H7 (cell line): ENCODE results near the gene SLC7A5. TPM values are rescaled to one million over a fixed set of nuclear protein-coding genes. Genes with fewer than 3 reads are reported as not detected.
"Not testable (repeated sequence)": the region's sequence is repeated elsewhere in the genome, so short reads cannot be mapped to it uniquely, and the experiment has no call there.

Experiments
- DNase-seq: peaks from one replicate; pipeline ENCODE4 v3.0.0; 2012
- H3K27me3 ChIP-seq: 2 replicates; pipeline ENCODE4 v1.6.0; 2011; ENCODE audit warnings: mild to moderate bottlenecking, low read length; ENCODE audit not compliant: control insufficient read depth, insufficient read depth
- H3K36me3 ChIP-seq: replicated peaks from 2 replicates; pipeline ENCODE4 v1.5.1; 2011; ENCODE audit warnings: low read length; ENCODE audit not compliant: control insufficient read depth, insufficient read depth
- H3K4me3 ChIP-seq: 2 replicates; pipeline ENCODE4 v1.5.1; 2011; ENCODE audit warnings: low read depth, mild to moderate bottlenecking, control low read depth, low read length, moderate library complexity; ENCODE audit not compliant: insufficient read depth
- total RNA-seq: library from RNA; depleted of rRNA; stranded (reverse); fragments of >200 nt; shearing (Covaris generic); gene quantifications from 2 replicates; pipeline ENCODE4 v1.2.3, GENCODE V29; 2014

Gene SLC7A5
- total RNA-seq, 1 experiment from 2014 or later, result 188 TPM

DNA sequence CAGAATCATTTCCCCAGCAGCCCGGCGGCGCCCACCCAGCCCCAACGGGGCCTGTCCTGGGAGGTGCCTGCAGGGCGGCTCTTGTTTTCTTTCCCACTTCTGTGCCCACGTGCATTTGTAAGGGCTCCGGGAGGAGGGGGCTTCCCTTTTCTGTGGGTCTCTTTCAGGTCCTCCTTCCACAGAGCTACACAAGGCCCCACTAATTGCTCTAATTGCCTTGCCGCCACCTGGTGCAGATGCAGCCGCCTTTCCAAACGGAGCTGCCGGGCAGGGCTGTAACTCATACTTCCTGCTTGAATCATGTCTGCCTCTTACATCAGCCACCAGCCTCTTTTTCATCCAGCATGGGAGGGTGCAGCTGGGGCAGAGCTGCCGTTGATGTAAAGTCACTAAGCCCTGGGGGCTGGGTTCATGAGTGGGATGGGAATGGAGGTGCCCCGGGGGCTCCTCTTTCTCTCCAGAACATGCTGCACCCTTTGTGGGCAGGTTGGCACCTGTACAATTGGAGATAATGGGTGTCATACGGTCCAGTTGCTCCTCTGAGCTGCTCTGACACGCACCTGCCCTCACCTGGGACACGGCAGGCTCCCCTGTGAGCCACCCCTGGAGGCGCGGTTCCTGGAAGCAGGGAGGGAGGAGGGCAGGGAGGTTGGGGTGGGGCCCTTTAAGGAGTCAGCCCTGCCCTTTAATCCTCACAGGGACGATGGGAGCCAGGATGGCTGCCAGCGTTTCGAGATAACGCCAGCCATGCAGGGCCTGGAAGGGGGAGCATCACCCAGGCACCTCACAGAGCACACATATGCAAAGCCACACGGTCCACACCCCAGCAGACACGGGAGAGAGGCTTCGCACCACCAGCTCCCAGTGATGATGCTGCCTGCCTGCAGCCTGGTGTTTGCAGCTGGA, 62.4 kb downstream of the SLC7A5 start:
- H3K36me3 ChIP-seq, result no peaks in the 10 kb centered on the region
- H3K27me3 ChIP-seq, result no peaks in the 10 kb centered on the region
- DNase-seq, result peak; percentile 63
- H3K4me3 ChIP-seq, result no peak overlapping the region

DNA sequence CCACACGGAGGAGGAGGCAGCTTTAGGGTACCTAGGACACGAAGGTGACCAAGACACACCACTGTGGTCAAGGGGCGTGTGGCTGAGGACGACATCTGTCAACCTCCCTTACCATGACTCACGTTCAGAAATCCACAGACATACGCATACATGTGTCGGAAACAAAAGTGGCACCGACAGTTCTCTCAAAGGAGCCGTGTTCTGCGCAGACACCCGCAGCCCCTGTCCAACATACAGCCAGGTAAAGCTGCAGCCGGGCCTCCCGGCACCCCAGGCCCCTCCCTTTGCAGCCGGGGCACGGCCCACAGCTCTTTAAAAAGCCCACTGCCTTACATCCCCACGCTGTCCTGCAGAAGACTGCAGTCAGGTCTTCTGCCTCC, 63.1 kb downstream of the SLC7A5 start:
- Histone ChIP-seq H3K36me3 (no peaks in the 10 kb centered on the region), H3K27me3 (no peaks in the 10 kb centered on the region), H3K4me3 (no peak overlapping the region)
- DNase-seq, result no peak

DNA sequence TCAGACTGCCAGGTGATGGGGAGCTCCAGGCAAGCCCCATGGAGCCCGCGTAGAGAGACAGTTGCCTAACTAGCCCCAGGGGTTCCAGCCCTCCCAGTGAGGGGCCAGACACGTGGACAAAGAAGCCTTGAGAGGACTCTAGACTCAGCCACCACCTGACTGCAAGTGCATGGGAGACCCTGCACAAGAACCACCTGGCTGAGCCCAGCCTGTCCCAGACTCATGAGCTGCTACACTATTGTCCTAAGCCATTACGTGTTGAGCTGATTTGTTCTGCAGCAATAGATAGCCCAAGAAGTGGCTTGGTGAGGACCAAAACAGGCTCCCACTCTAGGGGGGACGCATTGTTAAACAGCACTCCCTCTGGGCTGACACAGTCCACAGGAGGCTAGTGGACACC, 65.9 kb downstream of the SLC7A5 start:
- DNase-seq, result no peak
- no peaks in the 10 kb centered on the region for H3K27me3 ChIP-seq
- no peaks in the 10 kb centered on the region for H3K36me3 ChIP-seq
- H3K4me3 ChIP-seq, result no peak overlapping the region

DNA sequence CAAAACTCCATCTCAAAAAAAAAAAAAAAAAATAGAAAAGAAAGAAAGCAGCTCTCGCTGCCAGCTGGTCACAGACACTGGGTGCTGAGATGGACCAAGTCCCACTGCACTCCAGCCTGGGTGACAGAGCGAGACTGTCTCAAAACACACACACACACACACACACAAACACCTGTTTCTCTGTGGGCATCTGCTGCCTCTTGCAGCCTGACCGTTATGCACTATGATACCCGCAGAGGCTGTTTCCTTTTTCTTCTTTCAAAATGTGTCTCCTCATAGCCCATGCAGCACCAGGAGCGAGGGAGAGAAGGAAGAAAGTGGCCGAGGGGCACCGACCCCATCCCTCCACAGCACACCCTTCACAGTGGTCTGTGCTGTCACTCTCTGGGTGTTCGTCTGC, 66.6 kb downstream of the SLC7A5 start:
- no peak for DNase-seq
- H3K36me3 ChIP-seq, result no peaks in the 10 kb centered on the region
- H3K4me3 ChIP-seq, result no peak overlapping the region
- H3K27me3 ChIP-seq, result no peaks in the 10 kb centered on the region

DNA sequence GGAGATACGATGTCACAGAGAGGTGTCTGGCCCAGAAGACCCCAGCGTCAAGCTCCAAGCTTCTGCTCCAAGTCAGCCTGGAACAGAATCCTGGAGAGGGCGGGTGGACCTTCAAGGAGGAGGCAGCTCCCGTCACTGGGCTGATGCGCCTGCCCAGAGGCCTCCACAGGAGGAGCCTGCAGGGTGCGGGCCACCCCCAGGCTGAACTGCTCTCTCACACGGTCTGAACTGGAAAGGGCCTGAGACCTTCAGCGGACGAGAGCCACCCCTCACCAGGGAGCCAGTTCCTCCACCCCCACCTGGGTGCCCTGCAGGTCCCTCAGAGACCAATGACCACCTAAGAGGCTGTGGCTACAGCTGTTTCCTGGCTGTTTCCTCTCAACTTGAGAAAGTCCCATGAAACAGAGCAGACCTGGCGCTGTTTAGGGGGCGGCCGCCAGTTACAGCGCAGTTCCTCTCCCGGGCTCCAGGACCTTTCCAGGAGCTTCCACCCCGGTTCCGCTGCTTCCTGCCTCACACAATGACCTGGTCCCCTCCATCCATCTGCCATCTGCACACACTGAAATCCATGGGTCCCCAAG, 67.5 kb downstream of the SLC7A5 start:
- H3K27me3 ChIP-seq, result no peaks in the 10 kb centered on the region
- H3K4me3 ChIP-seq, result no peak overlapping the region
- peak; percentile 20 for DNase-seq
- no peaks in the 10 kb centered on the region for H3K36me3 ChIP-seq

DNA sequence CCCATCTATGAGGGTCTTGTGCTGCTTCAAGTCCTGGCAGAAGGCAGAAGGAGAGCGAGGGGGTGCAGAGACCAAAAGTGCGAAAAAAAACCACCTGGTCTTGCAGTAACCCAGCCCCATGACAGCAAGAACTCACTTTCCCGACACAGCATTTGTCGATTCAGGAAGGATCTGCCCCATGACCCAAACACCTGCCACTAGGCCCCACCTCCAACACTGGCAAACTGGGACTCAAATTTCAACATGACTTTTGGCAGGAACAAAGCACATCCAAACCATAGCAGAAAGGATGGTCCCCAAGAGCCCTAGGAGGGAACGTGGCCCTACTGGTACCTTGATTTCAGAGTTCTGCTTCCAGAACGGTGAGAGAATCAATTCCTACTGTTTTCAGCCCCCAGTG, 68.8 kb downstream of the SLC7A5 start:
- no peak for DNase-seq
- Histone ChIP-seq H3K27me3 (no peaks in the 10 kb centered on the region), H3K36me3 (no peaks in the 10 kb centered on the region), H3K4me3 (no peak overlapping the region)

DNA sequence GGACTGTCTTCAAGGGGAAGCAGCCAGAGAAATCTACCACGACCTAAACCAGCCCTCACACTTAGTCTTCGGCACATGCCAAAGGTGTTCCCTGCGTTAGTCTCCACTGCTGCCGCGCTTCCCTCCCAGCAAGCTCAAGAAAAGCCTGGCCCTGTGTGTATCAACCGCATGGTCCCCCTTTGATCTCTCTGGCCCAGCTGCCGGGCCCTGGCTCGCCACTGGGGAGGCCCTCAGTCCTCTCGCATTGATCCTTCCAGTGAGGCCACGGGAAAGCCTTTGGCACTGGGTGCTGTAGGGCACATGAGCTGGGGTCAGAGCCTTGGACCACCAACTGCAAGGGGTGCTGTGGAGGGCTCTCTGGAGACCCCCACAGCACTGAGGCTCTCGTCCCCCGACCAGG, 74.0 kb downstream of the SLC7A5 start:
- Histone ChIP-seq H3K36me3 (no peaks in the 10 kb centered on the region), H3K27me3 (no peaks in the 10 kb centered on the region), H3K4me3 (no peak overlapping the region)
- peak; percentile 38 for DNase-seq

DNA sequence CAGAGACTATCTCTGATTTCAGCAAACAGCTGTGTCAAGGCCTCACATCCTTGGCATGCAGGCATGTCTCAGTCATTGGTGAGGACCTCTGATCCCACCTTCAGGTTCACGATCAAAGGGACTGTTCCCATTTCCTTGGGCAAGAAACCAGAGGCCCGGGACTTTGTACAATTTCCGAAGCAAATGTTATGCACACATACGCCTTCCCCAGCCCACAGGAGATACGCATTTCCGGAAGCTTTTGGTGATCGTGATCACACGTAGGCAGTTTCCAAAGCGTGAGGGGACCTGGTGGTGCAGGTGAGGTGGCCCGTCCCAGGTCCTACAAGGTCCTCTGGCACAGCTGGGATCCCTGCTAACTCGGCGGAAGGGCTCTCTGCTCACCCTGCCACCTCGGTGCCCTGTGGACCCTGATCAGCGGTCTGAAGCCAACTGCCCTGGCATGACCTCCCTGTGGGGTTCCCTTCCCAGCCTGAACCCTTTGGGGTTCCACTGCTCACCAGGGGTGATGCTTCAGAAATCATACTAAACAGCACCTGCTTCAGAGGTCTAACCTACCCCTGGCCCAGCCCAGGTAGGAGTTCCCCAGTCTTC, 74.7 kb downstream of the SLC7A5 start:
- Histone ChIP-seq H3K36me3 (no peaks in the 10 kb centered on the region), H3K27me3 (no peaks in the 10 kb centered on the region), H3K4me3 (no peak overlapping the region)
- no peak for DNase-seq

DNA sequence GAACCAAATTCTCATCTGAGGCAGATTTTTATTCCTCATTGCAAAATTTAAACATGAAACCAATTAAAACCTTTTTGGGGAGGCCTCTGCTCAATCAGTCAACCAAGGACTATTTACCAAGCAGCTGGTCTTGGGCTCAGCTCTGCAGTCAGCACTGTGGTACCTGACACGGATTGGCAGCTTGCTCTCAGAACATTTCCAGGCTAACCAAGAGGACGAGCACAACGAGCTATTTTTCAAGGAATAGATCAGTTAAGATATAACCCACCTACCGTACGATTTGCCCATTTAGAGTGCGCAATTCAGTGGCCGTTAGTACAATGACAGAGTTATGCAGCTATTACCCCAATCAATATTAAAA, 77.1 kb downstream of the SLC7A5 start:
- Histone ChIP-seq H3K36me3 (no peaks in the 10 kb centered on the region), H3K27me3 (no peaks in the 10 kb centered on the region), H3K4me3 (no peak overlapping the region)
- no peak for DNase-seq

DNA sequence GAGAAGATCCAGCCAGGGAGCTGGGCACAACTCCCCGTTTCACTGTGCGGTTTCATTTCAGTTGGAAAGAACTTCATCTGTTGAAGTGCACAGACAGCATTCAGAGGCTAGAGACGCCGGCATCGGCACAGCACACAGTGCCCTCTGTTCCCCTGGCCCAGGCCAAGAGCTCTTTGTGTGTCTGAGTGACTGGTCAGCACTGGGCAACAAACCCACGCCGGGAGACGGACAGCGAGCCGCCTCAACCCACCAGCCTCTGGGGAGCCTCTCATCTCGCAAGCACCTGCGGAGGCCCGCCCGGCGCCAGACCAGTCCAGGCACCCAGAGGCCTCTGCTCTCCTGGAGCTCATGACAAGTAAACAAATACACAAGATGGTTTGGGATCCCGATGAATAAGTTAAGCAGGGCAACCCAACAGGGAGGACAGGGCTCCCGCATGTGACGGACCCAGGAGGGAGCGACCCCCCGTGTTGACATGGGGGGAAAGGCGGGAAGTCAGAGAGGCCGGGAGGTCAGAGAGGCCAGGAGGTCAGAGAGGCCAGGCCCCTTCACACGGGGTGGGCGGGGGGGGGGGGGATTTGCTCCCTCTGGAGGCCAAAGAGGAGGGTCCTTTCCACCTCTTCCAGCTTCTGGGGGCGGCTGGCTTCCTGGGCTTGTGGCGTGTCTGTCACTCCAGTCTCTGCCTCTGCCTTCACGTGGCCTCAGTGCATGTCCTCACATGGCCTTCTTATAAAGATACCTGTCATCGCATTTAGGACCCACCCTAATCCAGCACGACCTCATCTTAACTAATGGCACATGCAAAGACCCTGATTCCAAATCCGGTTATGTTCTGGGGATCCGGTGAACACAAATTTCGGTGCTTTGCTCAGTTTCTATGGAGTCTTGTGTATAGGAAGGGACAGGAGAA, 77.8 kb downstream of the SLC7A5 start:
- Histone ChIP-seq H3K36me3 (no peaks in the 10 kb centered on the region), H3K27me3 (no peaks in the 10 kb centered on the region), H3K4me3 (no peak overlapping the region)
- peak; percentile 77 for DNase-seq

DNA sequence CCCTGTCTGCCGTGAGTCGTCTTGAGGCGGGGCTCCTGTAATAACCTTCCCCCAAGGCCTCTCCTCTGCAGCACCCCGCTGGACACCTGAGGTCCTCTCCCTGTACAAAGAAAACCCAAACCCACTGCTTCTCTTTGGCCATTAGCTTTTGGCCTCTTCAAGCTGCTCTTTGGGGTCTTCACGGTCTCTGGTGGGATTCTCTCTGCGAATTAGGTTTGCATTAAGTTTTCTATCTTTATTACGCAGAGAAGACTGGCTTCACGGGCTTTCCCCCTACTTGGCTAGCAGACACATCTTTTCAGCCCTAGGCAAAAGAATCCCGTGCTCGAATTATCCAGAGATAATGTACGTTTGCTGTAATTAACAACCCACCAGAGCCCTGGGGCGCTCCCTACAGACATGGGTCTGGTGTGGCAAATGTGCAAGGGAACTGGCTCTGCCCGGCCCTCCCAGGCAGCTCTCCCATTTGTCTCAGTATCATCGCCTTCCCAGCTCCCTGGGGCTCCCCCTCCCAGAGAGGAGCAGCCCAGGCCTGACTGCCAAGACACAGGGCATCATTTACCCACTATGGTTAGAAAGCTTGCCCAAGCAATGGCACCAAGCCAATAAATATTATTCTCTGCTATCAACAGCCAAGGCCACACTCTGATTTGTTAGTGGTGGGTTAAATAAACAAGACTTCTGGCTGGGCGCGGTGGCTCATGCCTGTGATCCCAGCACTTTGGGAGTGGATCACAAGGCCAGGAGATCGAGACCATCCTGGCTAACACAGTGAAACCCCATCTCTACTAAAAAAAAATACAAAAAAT, 78.8 kb downstream of the SLC7A5 start:
- H3K4me3 ChIP-seq, result no peak overlapping the region
- peak; percentile 24 for DNase-seq
- no peaks in the 10 kb centered on the region for H3K36me3 ChIP-seq
- no peaks in the 10 kb centered on the region for H3K27me3 ChIP-seq

DNA sequence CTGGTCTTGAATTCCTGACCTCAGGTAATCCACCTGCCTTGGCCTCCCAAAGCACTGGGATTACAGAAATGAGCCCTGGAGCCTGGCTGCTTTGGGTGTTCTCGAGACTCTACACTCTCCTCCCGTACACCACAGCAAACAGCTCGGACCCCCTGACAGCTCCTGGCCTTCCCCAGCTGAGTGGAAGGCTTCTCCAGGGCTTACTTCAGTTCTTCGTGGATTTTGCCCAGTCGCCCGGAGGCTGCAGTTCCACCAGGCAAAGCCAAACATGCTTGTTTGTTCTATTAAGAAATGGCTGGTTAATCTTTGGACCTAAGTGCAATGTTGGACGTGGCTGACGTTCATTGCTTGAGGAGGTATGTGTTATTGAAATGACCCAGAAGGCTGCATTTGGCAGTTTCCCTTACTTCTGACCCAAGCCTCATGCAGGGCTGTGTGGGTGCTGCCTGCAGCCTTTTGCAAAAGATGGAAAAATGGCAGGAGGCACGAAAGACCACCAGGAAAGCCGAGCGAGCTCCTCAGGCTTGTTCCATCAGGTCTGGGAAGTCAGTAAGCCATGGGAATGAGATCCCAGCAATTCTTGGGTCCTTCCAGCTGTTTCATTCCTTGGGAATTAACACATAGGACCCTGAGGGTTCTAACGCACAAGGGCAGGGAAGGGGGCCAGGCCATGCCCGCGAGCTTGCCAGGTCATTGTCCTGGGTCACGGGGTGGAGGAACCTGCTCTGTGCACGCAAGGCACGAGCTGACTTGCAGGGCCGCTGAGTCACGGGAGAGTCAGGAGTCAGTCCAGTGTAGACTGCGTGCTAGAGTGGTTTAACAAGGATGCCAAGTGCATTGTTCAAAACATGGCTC, 79.6 kb downstream of the SLC7A5 start:
- no peaks in the 10 kb centered on the region for H3K36me3 ChIP-seq
- no peak overlapping the region for H3K4me3 ChIP-seq
- DNase-seq, result peak; percentile 21
- no peaks in the 10 kb centered on the region for H3K27me3 ChIP-seq

DNA sequence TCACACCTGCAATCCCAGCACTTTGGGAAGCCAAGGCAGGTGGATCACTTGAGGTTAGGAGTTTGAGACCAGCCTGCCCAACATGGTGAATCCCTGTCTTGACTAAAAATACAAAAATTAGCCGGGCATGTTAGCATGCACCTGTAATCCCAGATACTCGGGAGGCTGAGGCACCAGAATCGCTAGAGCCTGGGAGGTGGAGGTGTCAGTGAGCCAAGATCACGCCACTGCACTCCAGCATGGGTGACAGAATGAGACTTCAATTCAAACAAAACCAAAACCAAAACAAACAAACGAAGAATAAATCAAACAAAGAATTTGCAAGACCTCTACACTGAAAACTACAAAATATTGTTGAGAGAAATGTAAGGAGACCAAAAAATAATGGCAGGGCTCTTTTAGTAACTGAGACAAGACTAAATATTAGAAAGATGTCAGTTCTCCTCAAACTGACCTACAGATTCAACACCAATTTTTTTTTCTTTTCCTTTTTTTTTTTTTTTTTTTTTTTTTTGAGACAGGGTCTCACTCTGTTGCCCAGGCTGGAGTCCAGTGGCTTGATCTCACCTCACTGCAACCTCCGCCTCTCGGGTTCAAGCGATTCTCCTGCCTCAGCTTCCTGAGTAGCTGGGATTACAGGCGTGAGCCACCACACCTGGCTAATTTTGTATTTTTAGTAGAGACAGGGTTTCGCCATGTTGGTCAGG, 80.4 kb downstream of the SLC7A5 start:
- DNase-seq, H3K27me3 ChIP-seq, H3K36me3 ChIP-seq, H3K4me3 ChIP-seq: not testable (repeated sequence)
